NOMO-1 treated with dmso at 0.1 percent for 144 hours (cell line): ENCODE results near the gene ATG9A.

Experiments
- DNase-seq: peaks from one replicate; lab custom pipeline; 2025; ENCODE audit not compliant: unreplicated experiment; lab: John Stamatoyannopoulos, UW

Gene ATG9A

GRCh38 chr2:219252900-219253752 lies 23.7 kb upstream of the ATG9A start, which contains the start of gene TUBA4B:
TUBA4B (plus strand) TSS chr2:219253243; CDS start chr2:219253408, 165 bp downstream.
- DNase-seq: peak; percentile 43

GRCh38 chr2:219252570-219252899 lies 23.1 kb upstream of the ATG9A start:
- DNase-seq: no peak

GRCh38 chr2:219252084-219252483 lies 22.6 kb upstream of the ATG9A start:
- DNase-seq: no peak

GRCh38 chr2:219251656-219252055 lies 22.2 kb upstream of the ATG9A start:
- no peak for DNase-seq

- peak; percentile 54 for DNase-seq
Observed at GRCh38 chr2:219250049-219250781, 20.8 kb upstream of the ATG9A start.

GRCh38 chr2:219249203-219249980 lies 20.0 kb upstream of the ATG9A start:
- peak; percentile 66 for DNase-seq

GRCh38 chr2:219248845-219249202 lies 19.4 kb upstream of the ATG9A start:
- DNase-seq: no peak

- DNase-seq: no peak
Observed at GRCh38 chr2:219247678-219248642, 18.5 kb upstream of the ATG9A start.

- DNase-seq: no peak
Observed at GRCh38 chr2:219246559-219246958, 17.1 kb upstream of the ATG9A start.

- no peak for DNase-seq
Observed at GRCh38 chr2:219245899-219246230, 16.4 kb upstream of the ATG9A start.

GRCh38 chr2:219245148-219245898 lies 15.9 kb upstream of the ATG9A start, which contains the start of the genes GLB1L and STK16:
GLB1L (minus strand) TSS chr2:219245444; CDS start chr2:219243573, 1,871 bp downstream.
STK16 (plus strand) TSS chr2:219245479; CDS start chr2:219246000, 521 bp downstream.
- DNase-seq: peak; percentile 75

GRCh38 chr2:219244789-219245147 lies 15.3 kb upstream of the ATG9A start:
- no peak for DNase-seq

- DNase-seq: peak; percentile 51
Observed at GRCh38 chr2:219243291-219243761, 13.9 kb upstream of the ATG9A start.

- DNase-seq: no peak
Observed at GRCh38 chr2:219234331-219234730, 4.9 kb upstream of the ATG9A start.

GRCh38 chr2:219230059-219230540 lies 664 bp upstream of the ATG9A start:
- DNase-seq: peak; percentile 42

- DNase-seq: no peak
Observed at GRCh38 chr2:219228911-219229304, 528 bp downstream of the ATG9A start.

- DNase-seq: no peak
Observed at GRCh38 chr2:219228041-219228910, 1.2 kb downstream of the ATG9A start.

- DNase-seq: peak; percentile 70
Observed at GRCh38 chr2:219225350-219225749, 4.1 kb downstream of the ATG9A start.
